Measurements from ENCODE around the gene ACOT11.

- no peak for TF ChIP-seq CTCF (IDR thresholded peaks at IDR 0.05; ENCODE audit: poor library complexity)
- TF ChIP-seq EZH2 (IDR thresholded peaks at IDR 0.05; ENCODE audit: borderline replicate concordance), result no peak
- TF ChIP-seq EZH2phosphoT487 (IDR thresholded peaks at IDR 0.05; ENCODE audit: low read depth, severe bottlenecking, unreplicated experiment), result no peak
These were observed 27.3 kb upstream of the ACOT11 start for GRCh38 chr1:54520631-54521321.
